Adipose tissue (tissue), 3 donors: ENCODE measurements around the gene SIGLEC14. TPM values are rescaled to one million over a fixed set of nuclear protein-coding genes. Genes with fewer than 3 reads are reported as not detected.

ENCODE experiments used
- H3K27ac ChIP-seq: one replicate; pipeline ENCODE4 v1.5.1; 2013; ENCODE audit warnings: low read depth, low read length
- WGBS, 3 donors: extraction: QIAGEN DNeasy Blood & Tissue Kit; methylation state at CpG; one replicate each; pipeline ENCODE4 v1.1.7; 2013; 5-methylcytosine and 5-hydroxymethylcytosine counted together
- polyA plus RNA-seq, 3 donors: library from polyadenylated mRNA; stranded (reverse); fragments of 200-250 nt; gene quantifications; one replicate each; pipeline ENCODE4 v1.2.3, GENCODE V29; 2013
- donor health status: healthy with polysubstance abuse.
- donor health status: Bipolar disorder and iron deficiency.
- donor health status: healthy.

The SIGLEC14 gene
- polyA plus RNA-seq, 3 donors = 1.1 to 3.8 (median 3.4) TPM

DNA sequence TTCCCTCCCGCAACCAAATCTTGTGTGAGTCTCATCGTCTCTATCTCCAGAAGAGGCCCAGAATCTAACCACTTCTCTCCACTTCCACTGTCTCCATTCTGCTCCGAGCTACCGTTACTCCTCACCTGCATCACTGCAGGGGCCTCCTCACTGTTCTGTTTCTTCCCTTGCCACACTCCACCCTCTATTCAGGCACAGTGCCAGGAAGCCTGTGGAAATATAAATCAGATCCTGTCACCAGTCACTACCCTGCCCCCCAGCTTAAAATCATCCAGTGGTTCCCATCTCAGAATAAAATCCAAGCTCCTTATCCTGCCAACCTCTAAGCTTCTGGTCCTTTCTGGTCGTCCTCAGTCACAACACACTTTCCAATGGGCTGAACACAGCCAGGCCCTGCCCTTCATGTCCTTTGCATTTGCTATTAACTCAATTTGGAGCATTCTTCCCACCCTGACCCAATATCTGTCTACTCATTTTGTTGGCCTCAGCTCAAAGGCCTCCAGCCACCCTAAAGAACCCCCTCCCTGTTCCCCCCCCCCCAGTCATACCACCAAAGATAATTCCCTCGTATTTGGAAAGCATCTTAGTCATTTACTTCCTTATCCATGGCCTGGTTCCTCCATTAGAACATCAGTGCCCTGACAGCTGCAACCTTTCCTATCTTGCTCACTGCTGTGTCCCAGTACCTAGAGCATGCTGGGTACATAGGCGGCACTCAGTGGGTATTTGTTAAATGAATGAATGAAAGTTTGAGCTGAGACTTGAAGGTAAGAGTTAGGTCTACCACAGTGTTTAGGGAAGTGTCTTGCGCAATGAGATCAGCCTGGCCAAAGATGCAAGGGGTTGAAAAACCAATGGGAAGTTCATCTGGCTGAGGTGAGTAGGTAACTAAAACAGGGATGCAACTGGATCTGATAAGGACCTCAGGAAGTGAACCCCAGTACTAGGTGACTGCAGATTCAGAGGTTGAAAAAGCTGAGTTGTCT, 51.1 kb downstream of the SIGLEC14 start:
- WGBS, 3 donors = 75 to 87% (median 81%) methylated on average over 8 of the region's 8 CpGs
- H3K27ac ChIP-seq = no peak overlapping the region

GRCh38 chr19:51594774-51595109, 51.9 kb downstream of the SIGLEC14 start:
- no peak overlapping the region for H3K27ac ChIP-seq
- 4 to 23% (median 17%) methylated on average over 5 to 6 of the region's 6 CpGs for WGBS, 3 donors

- 0 to 1% (median 1%) methylated on average over 61 of the region's 61 CpGs for WGBS, 3 donors
These were observed 52.5 kb downstream of the SIGLEC14 start for GRCh38 chr19:51593969-51594773.

DNA sequence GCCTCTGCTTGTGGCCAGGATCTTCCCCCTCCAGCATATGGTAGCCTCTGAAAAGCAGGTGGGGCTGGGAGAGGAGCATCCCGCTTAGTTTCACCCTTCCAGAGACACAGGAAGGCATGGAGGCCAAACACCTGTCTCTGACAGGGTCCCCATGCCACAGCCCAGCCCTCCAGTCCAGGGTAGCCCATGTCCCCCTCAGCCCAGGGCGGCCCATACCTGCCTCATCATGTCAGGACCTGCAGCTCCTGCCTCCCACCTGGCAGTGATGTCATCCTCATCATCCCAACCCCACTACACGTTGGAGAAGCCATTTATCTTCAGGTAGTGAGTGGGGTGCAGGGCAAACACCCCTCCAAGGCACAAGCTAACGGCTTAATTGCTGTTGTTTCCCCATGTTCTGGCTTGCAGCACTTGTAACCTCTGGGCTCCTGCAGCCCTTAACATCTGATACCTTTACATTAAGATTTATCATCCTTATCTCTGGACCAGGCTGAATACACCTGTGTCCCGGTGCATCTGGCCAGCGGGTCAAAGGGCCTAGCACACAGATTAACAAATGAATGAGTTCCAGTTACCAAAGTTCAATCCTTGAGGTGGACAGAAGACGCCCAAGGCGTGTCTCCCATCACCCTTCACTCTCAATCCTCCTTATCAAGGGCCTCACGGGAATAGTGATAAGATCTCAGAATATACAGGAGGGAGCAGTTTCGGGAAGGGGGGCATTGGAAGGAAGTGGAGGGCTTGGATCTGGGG, 53.3 kb downstream of the SIGLEC14 start:
- 23 to 37% (median 36%) methylated on average over 10 of the region's 10 CpGs for WGBS, 3 donors
- H3K27ac ChIP-seq = no peak overlapping the region

More at GRCh38 chr19:51593969-51594773, 52.5 kb downstream of the SIGLEC14 start:
- no peak overlapping the region for H3K27ac ChIP-seq

Other genes starting within 250 kb of the SIGLEC14 start
- 1 to 10 TPM; 2.1 to 3.5 (median 2.4) TPM for gene SIGLEC10, start 229.2 kb downstream of the SIGLEC14 start, polyA plus RNA-seq
- gene SIGLEC8, start 188.4 kb downstream of the SIGLEC14 start, polyA plus RNA-seq = under 1 TPM in 2 of 3 donors, not detected in 1; 0.04 to 0.08 TPM
- not detected for gene CEACAM18, start 168.3 kb downstream of the SIGLEC14 start, polyA plus RNA-seq
- under 1 TPM in 2 of 3 donors, not detected in 1; 0.08 to 0.56 TPM for gene SIGLEC12, start 145.0 kb downstream of the SIGLEC14 start, polyA plus RNA-seq
- gene SIGLEC6, start 115.2 kb downstream of the SIGLEC14 start, polyA plus RNA-seq = under 1 TPM in 2 of 3 donors, not detected in 1; 0.05 to 0.34 TPM
- 1 to 10 TPM; 1.3 to 3.3 (median 1.5) TPM for gene ZNF175, start 75.5 kb downstream of the SIGLEC14 start, polyA plus RNA-seq
- gene SIGLEC5, start 16.4 kb downstream of the SIGLEC14 start, polyA plus RNA-seq = under 1 TPM in 2 of 3 donors, not detected in 1; 0.34 to 0.71 TPM
- gene SPACA6, start 46.5 kb upstream of the SIGLEC14 start, polyA plus RNA-seq = 10 to 100 TPM in 2 of 3 donors, 1 to 10 TPM in 1; 4.7 to 38.5 (median 14.3) TPM
- gene HAS1, start 77.2 kb upstream of the SIGLEC14 start, polyA plus RNA-seq = 10 to 100 TPM in 2 of 3 donors, under 1 TPM in 1; 0.81 to 48.6 (median 17.3) TPM
- gene FPR1, start 105.1 kb upstream of the SIGLEC14 start, polyA plus RNA-seq = 10 to 100 TPM in 2 of 3 donors, 1 to 10 TPM in 1; 4.4 to 59.0 (median 27.8) TPM
- gene FPR2, start 114.4 kb upstream of the SIGLEC14 start, polyA plus RNA-seq = 10 to 100 TPM in 1 of 3 donors, 1 to 10 TPM in 2; 1.2 to 10.0 (median 3.9) TPM
- 1 to 10 TPM in 2 of 3 donors, under 1 TPM in 1; 0.67 to 4.5 (median 1.6) TPM for gene FPR3, start 148.3 kb upstream of the SIGLEC14 start, polyA plus RNA-seq
- 10 to 100 TPM in 1 of 3 donors, 1 to 10 TPM in 2; 6.7 to 11.2 (median 6.8) TPM for gene ZNF577, start 241.1 kb upstream of the SIGLEC14 start, polyA plus RNA-seq